SK-N-MC (cell line): ENCODE results near the gene PEA15.

Source experiments
- EZH2 ChIP-seq: fragments of 200-600 bp; sonication (generic); IDR thresholded peaks from one replicate; pipeline ENCODE4 v1.6.1; 2017; ENCODE audit warnings: antibody characterized with exemption
- POLR2AphosphoS5 ChIP-seq: IDR thresholded peaks from 2 replicates; pipeline ENCODE4 v1.6.1; 2012; ENCODE audit warnings: mild to moderate bottlenecking, low read depth, low read length, borderline replicate concordance

GRCh38 chr1:160171354-160171753, 33.8 kb upstream of the PEA15 start:
- TF ChIP-seq POLR2AphosphoS5 = no peak
- TF ChIP-seq EZH2 = no peak
